Endothelial cell of umbilical vein (primary cell): Measurements from ENCODE around the gene ATXN1. TPM values are rescaled to one million over a fixed set of nuclear protein-coding genes. Genes with fewer than 3 reads are reported as not detected.
A peak's percentile ranks its signal among the peaks of the same experiment; 100 is the strongest.

Source experiments
- BruUV-seq: library from RNA; stranded (reverse); fragments of 400-500 nt; replicated peaks from 2 replicates; lab custom pipeline; 2021; lab: Mats Ljungman, UMichigan
- CTCF ChIA-PET: fragments of 300-600, 350-600 bp; sonication (Branson Sonifier 250); formaldehyde crosslinking; loops from one replicate; lab custom pipeline; 2021; ENCODE audit warnings: antibody characterized with exemption, inconsistent platforms; lab: Charles Lee
- POLR2A ChIA-PET: fragments of 300-600, 350-600 bp; sonication (Branson Sonifier 250); formaldehyde crosslinking; loops from one replicate; lab custom pipeline; 2021; ENCODE audit warnings: antibody characterized with exemption, inconsistent platforms; lab: Charles Lee
- DNase-seq: peaks from one replicate; pipeline ENCODE4 v3.0.0-alpha.2; 2011; ENCODE audit warnings: low read depth, low spot score
- FAIRE-seq: peaks from 2 replicates; lab custom pipeline; 2011; peaks lifted over from hg19 to GRCh38; lab: Jason Lieb, UNC
- H2AFZ ChIP-seq: 2 replicates; pipeline ENCODE4 v1.6.0; 2012; ENCODE audit warnings: low read depth, low read length, control low read depth, inconsistent platforms
- H3K27ac ChIP-seq: 2 replicates; pipeline ENCODE4 v1.5.1; 2011; ENCODE audit warnings: low read depth, mild to moderate bottlenecking, control low read depth, low read length, moderate library complexity; ENCODE audit not compliant: insufficient read depth
- H3K27me3 ChIP-seq, 2 experiments: 2 replicates each; pipeline versions ENCODE4 v1.6.0 to v1.6.1; 2011; ENCODE audit warnings: low read length in 2 of 2, mixed read lengths in 1 of 2; ENCODE audit not compliant: control insufficient read depth in 2 of 2, insufficient read depth in 2 of 2
- H3K36me3 ChIP-seq, 2 experiments: 2 replicates in 1 of 2; 3 replicates in 1 of 2; pipeline ENCODE4 v1.5.1; 2011; ENCODE audit warnings: low read length in 2 of 2, mild to moderate bottlenecking in 1 of 2, moderate library complexity in 1 of 2; ENCODE audit not compliant: control insufficient read depth in 2 of 2, insufficient read depth in 2 of 2; ENCODE audit errors: extremely low read depth in 1 of 2
- H3K4me1 ChIP-seq: 3 replicates; pipeline ENCODE4 v1.5.1; 2011; ENCODE audit warnings: mild to moderate bottlenecking, low read length; ENCODE audit not compliant: control insufficient read depth, insufficient read depth; ENCODE audit errors: extremely low read depth
- H3K4me2 ChIP-seq: 2 replicates; pipeline ENCODE4 v1.6.1; 2011; ENCODE audit warnings: low read length, control low read depth, mixed read lengths; ENCODE audit not compliant: insufficient read depth
- H3K4me3 ChIP-seq, 3 experiments: fragments of 200-600 bp in 1 of 3; sonication (generic), shearing (Covaris generic) in 1 of 3; replicated peaks in 1 of 3; 2 replicates each; pipeline ENCODE4 v1.5.1; 2011 to 2016; ENCODE audit warnings: control low read depth in 3 of 3, low read length in 3 of 3, mild to moderate bottlenecking in 2 of 3, inconsistent platforms in 1 of 3, low read depth in 1 of 3, moderate library complexity in 1 of 3; ENCODE audit not compliant: insufficient read depth in 1 of 3
- H3K79me2 ChIP-seq: 2 replicates; pipeline ENCODE4 v1.6.0; 2012; ENCODE audit warnings: low read length, inconsistent platforms; ENCODE audit not compliant: control insufficient read depth, insufficient read depth
- H3K9ac ChIP-seq: replicated peaks from 2 replicates; pipeline ENCODE3; 2011; ENCODE audit warnings: low read length, control low read depth; ENCODE audit not compliant: insufficient read depth; ENCODE audit errors: extremely low read depth
- H3K9me1 ChIP-seq: replicated peaks from 3 replicates; pipeline ENCODE4 v1.6.0; 2011; ENCODE audit warnings: mild to moderate bottlenecking, low read length; ENCODE audit not compliant: control insufficient read depth, insufficient read depth; ENCODE audit errors: extremely low read depth
- H3K9me3 ChIP-seq: replicated peaks from 2 replicates; pipeline ENCODE4 v1.5.1; 2012; ENCODE audit warnings: low read length, inconsistent platforms; ENCODE audit not compliant: control insufficient read depth, insufficient read depth
- H4K20me1 ChIP-seq: replicated peaks from 2 replicates; pipeline ENCODE3; 2011; ENCODE audit warnings: mild to moderate bottlenecking, low read length; ENCODE audit not compliant: control insufficient read depth, insufficient read depth; ENCODE audit errors: extremely low read depth
- CTCF ChIP-seq, 2 donors: IDR thresholded peaks; 1 replicate in 1 of 2; 2 replicates in 1 of 2; pipeline ENCODE4 v1.5.1; 2011; ENCODE audit warnings: low read length in 2 of 2, mild to moderate bottlenecking in 2 of 2, moderate library complexity in 2 of 2, control low read depth in 1 of 2, inconsistent platforms in 1 of 2, low read depth in 1 of 2; ENCODE audit not compliant: insufficient read depth in 1 of 2; ENCODE audit errors: extremely low read depth in 1 of 2
- EZH2 ChIP-seq: IDR thresholded peaks from 2 replicates; pipeline ENCODE4 v1.6.1; 2012; ENCODE audit warnings: borderline replicate concordance, low read depth, mild to moderate bottlenecking, moderate library complexity, low read length, inconsistent platforms; ENCODE audit not compliant: severe bottlenecking
- FOS ChIP-seq: IDR thresholded peaks from 2 replicates; pipeline ENCODE4 v1.6.1; 2011; ENCODE audit warnings: mild to moderate bottlenecking, low read length, moderate library complexity, borderline replicate concordance; ENCODE audit not compliant: insufficient read depth
- GATA2 ChIP-seq: IDR thresholded peaks from 2 replicates; pipeline ENCODE4 v1.7.0; 2011; ENCODE audit warnings: low read depth, mild to moderate bottlenecking, moderate library complexity, mixed read lengths, low read length; ENCODE audit not compliant: insufficient read length, insufficient read depth
- JUN ChIP-seq: IDR thresholded peaks from 2 replicates; pipeline ENCODE4 v1.6.1; 2011; ENCODE audit warnings: borderline replicate concordance, low read depth; ENCODE audit not compliant: insufficient read length, insufficient read depth
- MAX ChIP-seq: IDR thresholded peaks from 2 replicates; pipeline ENCODE4 v1.6.1; 2011; ENCODE audit not compliant: insufficient read depth, insufficient read length
- MYC ChIP-seq: IDR thresholded peaks from one replicate; pipeline ENCODE4 v1.6.1; 2011; ENCODE audit warnings: mild to moderate bottlenecking, low read depth, low read length
- POLR2A ChIP-seq: IDR thresholded peaks from 2 replicates; pipeline ENCODE4 v1.6.1; 2012; ENCODE audit warnings: low read depth, mild to moderate bottlenecking, control low read depth, low read length
- POLR2AphosphoS5 ChIP-seq: IDR thresholded peaks from 2 replicates; pipeline ENCODE4 v1.6.1; 2012; ENCODE audit warnings: low read depth, mild to moderate bottlenecking, control low read depth, low read length, moderate library complexity; ENCODE audit not compliant: insufficient read depth
- dilution Hi-C: fragments of 300-500 bp; cut with MboI; formaldehyde crosslinking; loops from one replicate; pipeline ENCODE4 v1.15.0; 2019; ENCODE audit warnings: low sequenced_read_pairs; ENCODE audit not compliant: extremely low pct_ligation_motif_present
- intact Hi-C: fragments of 100-400 bp; cut with micrococcal nuclease; formaldehyde crosslinking; loops from one replicate; pipeline ENCODE4 v1.10.0; 2022
- polyA plus RNA-seq, 4 experiments: library from polyadenylated mRNA; depleted of rRNA in 3 of 4; stranded (reverse) in 3 of 4; unstranded in 1 of 4; fragments of >200 nt; gene quantifications; 2 replicates each; pipeline versions ENCODE4 v1.2.1 to v1.2.3, GENCODE V29; 2011 to 2012; ENCODE audit warnings: missing spikeins in 1 of 4
- total RNA-seq: library from RNA; stranded (reverse); gene quantifications from 2 replicates; pipeline ENCODE4 v1.2.3, GENCODE V29; 2021

The ATXN1 gene
- total and polyA plus RNA-seq, 2 donors (not counting 3 experiments of a cell fraction or from before 2014, with no cell fraction given) = 16.4 to 33.0 TPM

- BruUV-seq = TSS peak; percentile 9
- Histone ChIP-seq H3K9me3 (no peaks in the 10 kb centered on the region), H3K27ac (peak overlapping the region; percentile 88), H3K4me1 (peaks cover 43% of the 10 kb centered on the region), H3K79me2 (peaks cover 7% of the 10 kb centered on the region), H3K36me3 (no peaks in the 10 kb centered on the region), H2AFZ (peak overlapping the region; percentile 84), H3K4me2 (peak overlapping the region; percentile 95), H4K20me1 (no peaks in the 10 kb centered on the region), H3K4me3 (peak overlapping the region; percentile 76 to 86 (median 78)), H3K27me3 (no peaks in the 10 kb centered on the region), H3K9ac (peak overlapping the region; percentile 85), H3K9me1 (no peaks in the 10 kb centered on the region)
- ChIA-PET CTCF (interaction anchor here (0.6 to 5.0 kb wide), 42 partner anchors 9 to 428 kb away, joined by 3 to 234 read pairs (median 6); no protein-coding TSS in a partner anchor), POLR2A (interaction anchor here (0.5 to 1.5 kb wide), 6 partner anchors 43 to 546 kb away, joined by 3 to 6 read pairs (median 3); no protein-coding TSS in a partner anchor)
- FAIRE-seq (no peak), DNase-seq (peak; percentile 89)
- intact Hi-C loops = loop anchor here (1.0 to 2.0 kb wide), 9 partner anchors 24 to 523 kb away; partner anchors contain the start of gene GMPR
- TF ChIP-seq MYC (no peak), POLR2A (no peak), GATA2 (no peak), MAX (no peak), POLR2AphosphoS5 (peak; percentile 71), FOS (no peak), JUN (no peak), CTCF (IDR thresholded peaks at IDR 0.05; ENCODE audit: extremely low read depth in 1 of 2, insufficient read depth in 1 of 2, low read depth in 1 of 2, low read length in 2 of 2) (peak; percentile 23 to 33), EZH2 (no peak)
- dilution Hi-C loops = no loop called here
Measured at GRCh38 chr6:16761471-16762267, 409 bp upstream of the ATXN1 start.
